ENCODE measurements around the gene ZCWPW1. TPM values are rescaled to one million over a fixed set of nuclear protein-coding genes. Genes with fewer than 3 reads are reported as not detected.
A peak's percentile ranks its signal among the peaks of the same experiment; 100 is the strongest.

ZCWPW1 gene
- total and polyA plus RNA-seq, 2 of the 13 experiments (the other 11 are each of a cell fraction or from before 2014, with no cell fraction given), result 2.4 to 2.5 TPM

- no peak for TF ChIP-seq ZBTB40 (IDR thresholded peaks at IDR 0.05)
- peak; percentile 58; the same call in 1 of the 2 replicates for TF ChIP-seq ZBTB40 (CRISPR knock-in tag; IDR thresholded peaks at IDR 0.05)
- TF ChIP-seq FOXA1 (IDR thresholded peaks at IDR 0.05), result no peak
- TF ChIP-seq FOXA1 (CRISPR knock-in tag; IDR thresholded peaks at IDR 0.05), result no peak
- TF ChIP-seq ZBTB42 (CRISPR knock-in tag; IDR thresholded peaks at IDR 0.05), result no peak
- TF ChIP-seq HOXA5 (CRISPR knock-in tag; IDR thresholded peaks at IDR 0.05), result no peak
- peak; percentile 81 for TF ChIP-seq CTCF (CRISPR knock-in tag; IDR thresholded peaks at IDR 0.05)
- no peak for TF ChIP-seq ZNF282 (IDR thresholded peaks at IDR 0.05; ENCODE audit: partially characterized antibody)
- TF ChIP-seq ARNT (IDR thresholded peaks at IDR 0.05), result no peak
- no peak for TF ChIP-seq MXD4 (CRISPR knock-in tag; IDR thresholded peaks at IDR 0.05)
- TF ChIP-seq BRD4 (CRISPR knock-in tag; IDR thresholded peaks at IDR 0.05), result no peak
- 0 out of 2 replicates have a peak, but pooled peaks have one; percentile 27 for TF ChIP-seq SMC3 (IDR thresholded peaks at IDR 0.05; ENCODE audit: low read length)
- TF ChIP-seq ZBTB7B (CRISPR knock-in tag; IDR thresholded peaks at IDR 0.05), result no peak
- no peak for TF ChIP-seq POLR2G (IDR thresholded peaks at IDR 0.05; ENCODE audit: low read depth, low read length)
- no peak for TF ChIP-seq ATF2 (CRISPR knock-in tag; IDR thresholded peaks at IDR 0.05)
- no peak for TF ChIP-seq TGIF2 (CRISPR knock-in tag; IDR thresholded peaks at IDR 0.05)
- no peak for TF ChIP-seq POLR2A (IDR thresholded peaks at IDR 0.05; ENCODE audit: insufficient read depth in 1 of 2, low read depth in 2 of 2, low read length in 2 of 2)
- TF ChIP-seq CREB1 (IDR thresholded peaks at IDR 0.05), result peak; percentile 58; the same call in 1 of the 2 replicates
- no peak; the same call in 1 of the 2 replicates for TF ChIP-seq CREB1 (CRISPR knock-in tag; IDR thresholded peaks at IDR 0.05)
- TF ChIP-seq FIP1L1 (IDR thresholded peaks at IDR 0.05; ENCODE audit: borderline replicate concordance, insufficient read depth, low read depth, low read length), result no peak
These were observed 27.8 kb downstream of the ZCWPW1 start (continued) for GRCh38 chr7:100400656-100401055.

Measured in HepG2 (cell line).